ENCODE measurements around the gene MAP3K9.

The MAP3K9 gene

GRCh38 chr14:70832561-70833305, 23.4 kb upstream of the MAP3K9 start:
- no peak for DNase-seq (ENCODE audit: low spot score)
- in situ Hi-C loops (cut with MboI; ENCODE audit: low sequenced_read_pairs, unreplicated experiment), result no loop called here
- no peak for TF ChIP-seq CTCF (IDR thresholded peaks at IDR 0.05; ENCODE audit: borderline replicate concordance, control extremely low read depth, extremely low read depth, insufficient read depth, missing control alignments)

GRCh38 chr14:70830998-70831781, 21.9 kb upstream of the MAP3K9 start:
- TF ChIP-seq CTCF (IDR thresholded peaks at IDR 0.05; ENCODE audit: borderline replicate concordance, control extremely low read depth, extremely low read depth, insufficient read depth, missing control alignments), result no peak
- in situ Hi-C loops (cut with MboI; ENCODE audit: low sequenced_read_pairs, unreplicated experiment), result no loop called here
- DNase-seq (ENCODE audit: low spot score), result no peak

- in situ Hi-C loops (cut with MboI; ENCODE audit: low sequenced_read_pairs, unreplicated experiment), result no loop called here
- DNase-seq (ENCODE audit: low spot score), result no peak
- no peak for TF ChIP-seq CTCF (IDR thresholded peaks at IDR 0.05; ENCODE audit: borderline replicate concordance, control extremely low read depth, extremely low read depth, insufficient read depth, missing control alignments)
Measured at GRCh38 chr14:70828188-70828587, 18.9 kb upstream of the MAP3K9 start.

GRCh38 chr14:70827752-70828151, 18.4 kb upstream of the MAP3K9 start:
- no peak for DNase-seq (ENCODE audit: low spot score)
- TF ChIP-seq CTCF (IDR thresholded peaks at IDR 0.05; ENCODE audit: borderline replicate concordance, control extremely low read depth, extremely low read depth, insufficient read depth, missing control alignments), result no peak
- in situ Hi-C loops (cut with MboI; ENCODE audit: low sequenced_read_pairs, unreplicated experiment), result no loop called here

GRCh38 chr14:70827347-70827746, 18.0 kb upstream of the MAP3K9 start:
- DNase-seq (ENCODE audit: low spot score), result no peak
- in situ Hi-C loops (cut with MboI; ENCODE audit: low sequenced_read_pairs, unreplicated experiment), result no loop called here

GRCh38 chr14:70823281-70823680, 14.0 kb upstream of the MAP3K9 start:
- in situ Hi-C loops (cut with MboI; ENCODE audit: low sequenced_read_pairs, unreplicated experiment), result loop anchor here (5.0 kb wide), 1 partner anchor 139 kb away; no protein-coding TSS in a partner anchor
- DNase-seq (ENCODE audit: low spot score), result no peak
- no peak for TF ChIP-seq CTCF (IDR thresholded peaks at IDR 0.05; ENCODE audit: borderline replicate concordance, control extremely low read depth, extremely low read depth, insufficient read depth, missing control alignments)

More at GRCh38 chr14:70827347-70827746, 18.0 kb upstream of the MAP3K9 start:
- TF ChIP-seq CTCF (IDR thresholded peaks at IDR 0.05; ENCODE audit: borderline replicate concordance, control extremely low read depth, extremely low read depth, insufficient read depth, missing control alignments), result no peak

Measured in GM13976 (cell line).